EH (cell line): Measurements from ENCODE around the gene RAB7B.

ENCODE experiments used
- DNase-seq: peaks from one replicate; pipeline ENCODE4 v3.0.0-alpha.2; 2015; ENCODE audit warnings: low read depth

Gene RAB7B

DNA sequence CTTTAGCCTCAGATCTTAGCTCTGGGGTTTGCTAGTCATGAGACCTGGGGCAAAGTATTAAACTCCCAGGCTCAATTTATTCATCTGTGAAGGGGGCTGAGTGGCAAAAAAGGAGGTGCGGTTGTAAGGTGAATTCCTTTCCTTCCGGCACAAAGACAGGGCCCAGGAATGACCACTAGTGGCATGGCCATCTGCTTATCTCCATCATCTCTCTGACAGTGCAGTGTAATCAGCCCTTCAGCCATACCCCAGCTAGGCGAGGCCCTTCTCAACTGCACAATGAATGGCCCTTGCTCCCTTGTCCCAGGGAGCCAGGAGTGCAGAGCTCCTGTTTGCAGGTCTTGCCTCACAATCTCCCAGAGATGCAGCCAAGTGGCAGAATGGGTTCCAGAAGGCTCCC lies 54.3 kb downstream of the RAB7B start:
- no peak for DNase-seq

DNA sequence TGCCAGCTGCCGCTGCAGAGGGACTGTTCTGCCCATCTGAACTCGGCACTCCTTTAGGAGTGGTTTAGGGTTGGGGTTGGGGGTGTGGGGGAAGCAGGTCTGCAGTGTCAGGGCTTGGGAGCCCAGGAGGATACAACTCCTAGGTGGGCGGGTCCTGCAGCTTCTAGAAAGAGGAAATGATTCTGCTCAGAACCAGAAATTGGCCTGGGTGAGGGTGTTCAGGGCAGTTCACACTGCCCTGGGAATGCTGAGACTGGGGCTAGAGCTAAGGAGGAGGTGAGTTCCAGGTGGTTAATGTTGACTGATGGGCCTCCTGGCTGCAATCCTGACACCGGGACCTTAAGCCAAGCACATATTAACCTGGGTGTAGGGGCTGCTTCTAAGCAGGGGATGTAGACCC lies 55.2 kb downstream of the RAB7B start:
- DNase-seq = no peak

DNA sequence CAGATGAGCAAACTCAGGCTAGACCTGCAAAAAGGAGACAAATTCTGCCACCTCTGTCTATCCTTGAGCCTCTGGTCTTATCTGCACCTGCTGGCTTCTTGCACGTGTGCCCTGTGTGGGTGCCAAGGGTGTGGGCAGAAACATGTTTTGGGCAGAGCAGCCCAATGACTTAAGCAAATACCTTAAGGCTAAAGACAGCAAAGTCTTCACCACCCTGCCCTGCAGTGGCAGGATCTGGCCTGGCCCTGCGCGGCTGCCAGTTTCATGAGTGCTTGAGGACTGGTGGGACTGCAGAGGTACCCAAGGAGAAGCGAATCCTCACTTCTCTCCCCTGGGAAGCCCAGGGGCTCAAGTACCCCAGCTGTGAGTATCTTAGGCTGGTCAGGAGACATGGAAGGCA lies 56.2 kb downstream of the RAB7B start:
- no peak for DNase-seq

DNA sequence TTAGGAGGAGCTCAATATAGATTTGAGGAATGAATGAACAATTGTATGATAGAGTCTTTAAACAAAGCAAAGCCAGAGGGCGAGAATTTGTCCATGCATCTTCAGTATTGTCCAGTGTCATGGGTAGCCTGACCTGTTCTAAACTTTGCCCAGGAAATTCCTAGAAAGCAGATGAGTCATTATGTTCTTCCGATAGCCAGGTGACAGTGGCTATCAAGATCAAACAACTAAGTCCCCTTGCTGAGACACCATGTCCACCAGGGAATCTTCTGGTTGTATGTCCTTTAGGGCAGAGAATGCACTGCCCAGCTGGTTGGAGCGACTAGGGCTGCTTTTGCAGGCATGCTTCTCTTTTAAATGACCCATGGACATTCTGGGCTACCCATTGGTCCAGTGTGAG lies 58.1 kb downstream of the RAB7B start:
- no peak for DNase-seq

DNA sequence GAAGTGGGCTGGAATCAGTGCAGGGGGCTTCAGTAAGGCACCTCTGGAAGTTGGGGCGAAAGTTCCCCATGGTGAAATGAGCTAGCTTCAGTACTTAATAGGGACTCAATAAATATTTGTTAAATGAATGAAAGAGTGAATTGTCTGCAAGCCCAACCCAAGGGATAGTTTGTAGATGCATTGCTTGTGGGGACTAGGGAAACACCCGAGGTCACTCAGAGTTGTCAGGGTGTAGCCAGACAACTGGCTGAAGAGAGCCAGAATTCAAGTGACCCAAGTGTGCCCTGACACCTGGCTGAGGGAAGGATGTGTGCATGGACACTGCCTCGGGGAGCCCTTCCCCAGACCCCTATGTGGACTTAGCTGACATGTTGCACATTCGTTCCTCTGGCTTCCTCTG lies 58.7 kb downstream of the RAB7B start:
- DNase-seq = no peak

DNA sequence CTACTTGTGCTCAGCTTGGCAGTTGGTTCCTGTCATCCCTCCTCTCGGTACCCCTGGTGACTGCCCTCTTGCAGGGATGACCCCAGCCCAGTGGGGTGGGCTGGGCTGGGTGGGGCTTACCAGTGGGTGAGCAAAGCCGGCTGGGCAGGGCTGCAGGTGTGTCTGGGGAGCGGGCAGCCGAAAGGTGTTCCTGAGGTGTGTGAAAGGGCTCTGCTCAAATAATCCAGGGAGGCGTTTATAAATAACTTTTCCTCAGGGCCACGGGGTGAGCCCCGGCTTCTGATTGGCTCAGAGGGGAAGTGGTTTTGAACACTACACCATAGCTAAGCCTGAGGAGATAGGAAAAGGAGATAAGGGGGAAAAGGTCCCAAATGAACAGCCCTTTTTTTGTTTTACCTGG lies 60.0 kb downstream of the RAB7B start, which contains the start of gene SLC26A9:
Gene SLC26A9, minus strand, starts transcription at position 212 of the 400 bp plus-strand sequence. CDS start 7,636 bp downstream, outside the sequence.
- DNase-seq = no peak

DNA sequence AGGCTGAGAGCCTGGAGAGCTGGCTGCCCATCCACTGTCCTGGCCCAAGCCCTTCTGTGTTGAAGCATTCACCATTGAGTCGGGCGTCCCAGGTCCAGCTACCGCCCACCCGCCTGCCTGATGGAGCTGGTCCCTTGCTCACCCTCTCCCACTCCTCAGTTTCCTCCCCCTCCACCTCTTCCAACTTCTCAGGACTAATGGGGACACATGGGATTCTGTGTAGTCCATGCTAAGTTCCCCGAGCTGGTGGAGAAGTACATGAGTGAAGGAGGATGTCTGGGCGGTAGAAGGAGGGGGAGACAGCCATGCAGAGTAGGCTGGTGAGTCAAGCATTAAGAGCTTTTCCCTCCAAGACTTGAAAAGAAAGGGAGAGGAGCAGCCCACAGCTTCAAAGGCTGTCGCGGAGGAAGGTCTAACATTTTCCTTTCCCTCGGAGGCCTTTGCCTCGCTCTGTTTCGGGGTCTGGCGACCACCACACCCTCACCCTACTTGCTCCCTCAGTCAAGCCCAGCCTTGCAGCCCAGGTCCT lies 60.5 kb downstream of the RAB7B start:
- DNase-seq = peak; percentile 36

DNA sequence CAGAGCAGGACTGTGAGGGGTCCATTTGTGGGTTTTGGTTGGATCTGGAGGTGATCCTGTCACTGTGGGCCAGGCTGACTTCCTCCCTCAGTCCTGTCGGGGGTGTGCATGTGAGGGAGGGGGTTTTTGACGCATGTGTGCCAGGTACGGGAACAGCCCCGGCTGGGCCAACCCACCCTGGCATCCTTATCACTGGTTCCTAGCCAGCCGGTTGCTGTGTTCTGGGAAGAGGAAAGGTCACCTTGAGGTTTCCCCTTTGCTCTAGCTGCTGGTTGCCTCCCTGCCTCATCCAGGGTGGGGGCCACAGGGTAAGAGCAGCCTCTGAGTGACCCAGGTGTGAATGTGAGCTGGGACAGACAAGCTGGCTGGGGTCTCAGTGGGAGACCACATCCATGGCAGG lies 62.5 kb downstream of the RAB7B start:
- DNase-seq = no peak

DNA sequence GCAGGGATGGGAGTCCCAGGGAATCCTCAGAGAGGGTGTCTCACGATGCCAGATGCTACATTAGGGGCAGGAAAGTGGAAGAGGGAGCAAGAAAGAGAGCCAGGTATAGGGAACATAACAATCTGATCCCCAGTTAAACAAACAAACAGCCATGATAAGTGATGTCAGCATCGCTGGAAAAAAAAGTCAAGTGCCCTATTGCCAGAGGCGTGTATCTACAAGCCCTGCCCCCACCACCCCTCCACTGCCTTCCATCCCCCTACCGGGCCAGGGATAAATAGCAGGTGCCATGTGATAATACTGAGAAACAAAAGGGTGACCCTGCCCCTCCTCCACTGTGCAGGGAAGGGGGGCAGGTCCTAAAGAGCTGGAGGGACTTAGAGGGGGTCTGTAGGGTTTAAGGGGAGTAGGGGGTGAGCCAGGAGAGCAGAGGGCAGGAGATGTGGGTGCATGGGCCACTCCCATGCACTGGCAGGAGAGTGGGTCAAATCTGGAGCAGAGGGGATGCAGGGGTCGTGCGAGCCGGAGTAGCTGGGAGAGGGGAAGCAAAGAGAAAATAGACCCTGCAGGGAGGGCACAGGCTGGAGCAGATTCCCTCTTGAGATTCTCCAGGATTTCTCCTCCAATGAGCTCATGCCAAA lies 63.4 kb downstream of the RAB7B start:
- DNase-seq = no peak

DNA sequence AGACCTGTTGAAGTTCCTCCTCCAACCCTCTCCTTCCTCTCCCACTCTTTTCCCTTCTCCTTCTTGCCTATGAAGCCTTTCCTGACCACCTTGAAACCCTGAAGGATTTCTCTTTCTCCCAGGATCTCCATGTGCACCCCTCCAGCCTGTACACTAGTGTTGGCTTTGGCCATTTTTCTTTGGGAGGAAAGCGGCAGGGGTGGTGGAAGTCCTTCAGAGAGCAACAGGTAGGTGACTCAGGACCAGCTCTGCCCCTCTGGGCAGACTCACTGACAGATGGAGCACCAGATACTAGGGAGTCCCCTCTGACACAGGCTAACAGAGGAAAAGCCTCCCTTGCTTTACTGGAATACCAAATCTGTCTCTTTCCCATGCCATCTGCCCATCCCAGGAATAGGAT lies 64.5 kb downstream of the RAB7B start:
- no peak for DNase-seq

DNA sequence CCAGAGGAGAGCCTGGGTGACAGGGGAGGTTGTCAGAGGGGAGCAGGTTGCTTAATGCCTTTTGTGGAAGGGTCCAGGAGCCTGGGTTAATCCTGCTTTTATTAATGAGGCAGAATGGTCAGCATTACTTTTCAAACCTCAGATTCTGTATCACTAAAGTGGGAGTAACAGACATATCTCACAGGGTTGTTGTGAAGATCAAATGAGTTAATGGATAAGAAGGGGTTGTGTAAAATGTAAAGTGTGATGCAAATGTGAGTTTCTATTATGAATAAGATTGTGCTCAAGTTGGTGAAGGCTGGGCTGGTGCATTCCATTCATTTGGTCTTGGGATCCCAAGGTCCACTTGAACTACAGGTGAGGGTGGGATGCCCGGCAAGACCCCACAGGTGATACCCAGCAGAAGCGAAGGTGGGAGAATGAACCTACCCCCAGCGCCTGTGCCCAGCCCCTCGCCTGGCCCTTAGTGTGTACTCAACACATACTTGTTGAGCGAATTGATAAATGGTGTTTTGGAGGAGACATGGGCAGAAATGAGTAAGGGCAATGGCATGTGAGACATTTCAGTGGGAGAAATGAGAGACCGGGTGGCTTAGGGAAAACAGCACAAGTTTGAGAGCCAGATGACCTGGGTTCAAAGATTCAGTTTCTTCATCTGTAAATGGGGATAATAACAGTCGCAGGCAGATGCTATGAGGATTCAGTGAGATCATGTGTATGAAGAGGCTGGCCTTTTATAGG lies 66.2 kb downstream of the RAB7B start:
- DNase-seq = peak; percentile 84

DNA sequence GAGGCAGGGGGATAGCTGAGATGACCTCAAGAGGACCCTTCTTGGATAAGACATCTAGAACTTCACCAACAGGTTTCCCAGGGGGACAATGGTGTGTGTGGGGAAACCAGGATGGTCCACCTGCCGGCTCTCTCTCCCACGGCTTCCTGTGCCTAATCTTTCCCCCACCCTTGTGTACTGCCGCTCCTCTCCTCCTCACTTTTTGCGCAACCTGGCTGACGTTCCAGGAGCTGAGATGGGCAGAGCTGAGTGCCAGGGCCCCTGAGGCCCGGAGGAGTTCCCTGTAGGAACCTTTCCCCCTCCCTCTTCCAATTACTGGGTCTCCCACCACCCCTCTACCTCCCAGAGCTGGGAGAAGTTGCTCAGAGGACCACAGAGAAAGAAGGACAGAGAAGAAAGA lies 66.9 kb downstream of the RAB7B start:
- DNase-seq = no peak

DNA sequence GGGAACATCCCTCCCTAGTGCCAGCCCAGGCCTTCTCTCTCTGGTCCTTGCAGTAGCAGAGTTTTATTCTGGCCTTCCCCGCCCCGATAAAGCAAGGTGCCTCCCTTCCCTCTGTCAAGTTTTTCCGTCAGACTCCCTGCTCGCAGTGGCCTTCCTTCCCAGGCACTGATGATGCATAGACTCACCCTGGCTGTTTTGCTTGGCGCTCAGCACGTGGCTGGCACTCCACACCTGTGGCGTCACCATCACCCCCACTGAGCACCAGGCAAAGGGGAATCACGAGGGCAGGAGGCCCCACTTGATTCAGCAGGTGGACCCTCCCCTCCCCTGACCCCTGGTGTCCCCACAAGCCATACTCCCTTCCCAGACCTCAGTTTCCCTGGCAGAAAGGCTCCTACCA lies 67.3 kb downstream of the RAB7B start:
- DNase-seq = no peak

DNA sequence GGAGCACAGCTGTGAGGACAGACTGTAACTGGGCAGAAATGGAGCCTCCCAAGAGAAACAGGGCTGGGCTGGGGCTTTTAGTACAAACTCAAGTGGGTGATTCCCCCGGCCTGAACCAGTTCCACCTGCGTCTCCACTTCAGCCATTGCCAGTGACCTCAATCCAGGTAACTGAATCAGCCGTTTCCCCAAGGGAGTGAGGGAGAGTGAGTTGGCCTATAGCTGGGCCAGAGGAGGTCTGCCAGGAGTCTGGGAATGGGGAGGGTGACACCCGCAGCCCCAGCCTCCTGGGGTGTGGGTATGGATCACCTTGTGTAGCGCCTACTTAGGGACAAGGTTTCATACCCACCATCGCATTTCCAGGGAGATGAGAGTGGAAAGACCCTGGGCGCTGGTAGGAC lies 68.4 kb downstream of the RAB7B start:
- DNase-seq = no peak

DNA sequence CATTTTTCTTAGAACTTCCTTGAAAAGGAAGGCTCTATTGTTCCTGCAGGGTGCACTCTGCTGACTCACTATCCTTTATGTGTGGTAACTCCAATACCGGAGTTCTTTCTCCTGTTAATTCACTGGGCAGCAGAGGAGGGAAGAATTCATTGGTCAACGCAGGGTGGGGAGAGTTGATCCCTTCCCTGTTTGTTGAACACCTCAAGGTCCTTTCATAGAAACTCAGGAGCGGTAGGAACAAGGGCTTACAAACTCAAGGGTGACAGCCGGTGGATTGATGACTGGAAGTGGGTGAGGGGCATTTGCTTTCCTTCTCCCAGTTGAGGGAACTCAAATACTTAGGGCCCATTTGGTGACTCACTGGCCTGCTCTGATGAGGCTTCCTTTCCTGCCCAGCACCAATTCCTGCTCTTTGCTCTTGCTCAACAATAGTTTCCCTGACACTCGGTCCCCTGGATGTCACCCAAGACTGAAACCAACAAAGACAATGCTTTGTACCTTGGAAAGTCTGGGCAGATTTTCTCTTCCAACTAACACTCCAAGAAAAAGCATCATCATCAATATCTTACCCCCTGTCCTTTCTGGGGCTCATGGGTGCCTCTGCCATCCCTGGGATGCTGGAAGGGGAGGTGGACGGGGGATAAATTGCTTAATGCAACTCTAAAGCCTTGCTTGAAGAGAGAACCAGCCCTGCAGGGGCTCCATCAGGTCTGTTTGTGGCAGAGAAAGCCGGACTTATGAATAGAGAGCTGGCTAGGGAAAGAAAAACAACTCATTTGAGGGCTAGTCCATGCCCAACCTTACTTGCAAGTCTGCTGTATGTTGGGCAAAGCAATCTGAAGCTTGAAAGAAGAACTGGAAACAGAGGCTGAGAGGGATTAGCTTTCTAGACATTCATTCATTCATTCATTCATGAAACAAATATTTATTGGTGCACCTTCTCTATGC lies 69.2 kb downstream of the RAB7B start:
- DNase-seq = peak; percentile 85

DNA sequence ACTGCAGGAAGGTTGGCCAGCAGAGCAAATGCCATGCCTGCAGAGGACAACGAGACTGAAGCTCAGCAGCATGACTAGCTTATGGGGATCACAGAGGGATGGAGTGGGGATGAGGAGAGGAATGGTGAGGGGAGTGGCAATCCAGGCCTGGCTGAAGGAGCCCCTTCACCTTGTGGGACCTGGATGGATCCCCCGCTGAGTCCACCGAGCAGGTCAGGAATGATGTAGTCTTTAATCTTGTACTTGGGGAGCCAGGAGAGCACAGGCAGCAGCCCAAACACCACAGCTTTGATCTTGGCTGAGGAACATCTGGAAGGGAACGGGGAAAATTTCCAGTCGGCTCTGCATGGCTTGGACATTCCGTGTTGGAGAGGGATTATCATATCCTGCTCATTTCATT lies 70.4 kb downstream of the RAB7B start:
- no peak for DNase-seq

DNA sequence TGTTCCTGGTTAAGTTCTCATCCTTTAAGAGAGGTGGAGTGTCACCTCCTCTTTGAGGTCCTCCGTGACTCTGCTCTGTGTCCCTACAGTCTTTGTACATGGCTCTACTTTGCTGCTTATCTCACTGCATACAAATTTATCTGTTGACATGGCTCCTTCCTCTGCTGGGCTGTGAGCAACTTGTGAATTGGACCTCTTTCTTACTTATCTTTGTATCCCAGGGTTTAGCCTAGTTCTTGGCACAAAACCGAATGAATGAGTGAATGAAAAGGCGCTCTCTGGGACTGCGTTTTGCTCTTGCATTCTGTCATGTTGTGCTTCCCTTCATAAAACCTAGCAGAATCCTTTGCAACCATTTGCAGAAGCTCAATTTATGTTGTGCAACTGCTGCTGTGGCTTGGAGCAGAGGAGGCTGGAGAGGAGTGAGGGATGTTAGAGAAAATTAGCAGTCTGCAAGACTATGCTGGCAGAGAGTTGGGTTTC lies 72.4 kb downstream of the RAB7B start:
- no peak for DNase-seq

DNA sequence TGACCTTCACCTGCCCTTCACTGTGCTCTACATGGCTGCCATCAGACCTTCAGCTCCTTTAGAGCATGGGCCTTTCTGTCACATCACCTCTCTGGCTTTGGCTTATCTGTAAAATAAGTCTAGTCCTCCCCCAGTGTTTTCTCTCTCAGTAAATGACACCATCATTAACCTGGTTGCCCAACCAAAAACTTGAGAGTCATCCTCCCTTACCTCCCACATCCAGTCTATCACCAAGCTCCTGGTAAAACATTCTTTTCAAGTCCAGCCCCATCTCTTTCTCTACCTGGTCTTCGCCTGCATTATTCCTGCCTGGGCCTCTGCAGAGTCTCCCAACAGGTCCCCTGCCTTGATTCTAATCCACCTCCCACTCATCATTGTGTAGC lies 73.0 kb downstream of the RAB7B start:
- no peak for DNase-seq

DNA sequence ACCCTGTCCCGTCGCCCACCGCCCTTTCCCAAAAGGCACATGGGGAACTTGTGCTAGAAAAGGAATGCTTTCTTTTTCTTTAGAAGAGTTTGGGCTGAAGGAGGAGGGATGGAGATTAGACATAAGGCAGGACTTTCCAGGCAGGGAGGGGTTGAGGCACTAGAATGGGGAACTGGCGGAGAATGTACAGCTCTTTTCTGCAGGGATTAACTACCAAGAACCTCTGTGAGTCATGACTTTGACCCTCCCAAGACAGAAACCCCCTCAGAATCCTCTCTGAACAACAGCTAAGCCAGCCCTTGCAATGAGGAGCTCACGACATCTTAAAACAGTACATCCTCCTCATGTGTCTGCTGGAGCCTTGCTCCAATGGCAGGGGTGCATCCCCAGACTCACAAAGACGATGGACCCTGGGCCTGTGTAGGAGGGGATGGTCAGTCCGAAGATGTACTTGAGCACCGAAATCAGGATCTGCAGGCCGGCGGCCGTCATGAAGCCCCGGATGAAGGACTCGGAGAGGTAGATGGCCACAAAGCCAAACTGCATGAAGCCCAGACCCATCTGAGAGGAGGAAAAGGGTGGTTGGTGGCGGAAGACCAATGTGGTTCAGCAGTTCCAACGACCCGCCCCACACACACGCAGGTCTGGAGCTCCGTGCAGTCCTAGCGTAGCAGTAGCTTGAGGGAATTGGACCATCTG lies 73.5 kb downstream of the RAB7B start:
- DNase-seq = no peak

DNA sequence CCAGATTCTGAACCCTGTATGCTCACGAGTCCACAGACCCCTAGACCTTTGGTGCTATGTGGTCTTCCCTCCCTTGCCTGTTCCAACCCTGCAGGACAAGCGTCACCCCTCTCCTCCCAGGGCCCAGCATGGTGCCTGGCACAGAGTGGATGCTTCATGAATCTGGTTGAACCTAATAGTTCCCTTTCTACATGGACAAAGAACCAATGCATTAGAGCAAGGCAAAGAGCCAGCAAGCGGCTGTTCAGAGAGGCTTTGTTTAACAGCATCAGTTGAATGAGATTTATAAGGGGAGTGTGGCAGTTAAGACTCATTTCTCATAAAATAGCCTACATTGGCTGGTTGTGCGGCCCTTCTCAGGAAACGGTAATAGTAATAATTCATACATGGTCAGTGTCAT lies 74.9 kb downstream of the RAB7B start:
- no peak for DNase-seq

DNA sequence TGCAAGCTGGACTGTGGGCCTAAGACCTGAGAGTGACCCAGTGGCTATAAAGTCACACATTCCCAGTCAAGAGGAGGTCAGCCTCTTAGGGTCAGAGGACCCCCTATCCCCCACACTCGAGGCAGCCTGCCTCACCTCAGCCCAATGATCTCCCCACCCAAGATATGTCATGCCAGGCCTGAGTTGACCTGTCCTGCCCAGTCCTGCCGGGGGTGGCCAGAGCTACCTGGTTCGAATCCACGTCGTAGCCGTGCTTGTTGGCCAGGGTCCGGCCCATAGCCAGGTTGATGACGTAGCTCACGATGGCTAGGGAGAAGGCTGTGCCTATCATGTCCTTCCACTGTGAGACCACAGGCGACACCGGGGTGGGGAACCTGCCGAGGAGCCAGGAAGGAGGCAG lies 75.5 kb downstream of the RAB7B start:
- no peak for DNase-seq

DNA sequence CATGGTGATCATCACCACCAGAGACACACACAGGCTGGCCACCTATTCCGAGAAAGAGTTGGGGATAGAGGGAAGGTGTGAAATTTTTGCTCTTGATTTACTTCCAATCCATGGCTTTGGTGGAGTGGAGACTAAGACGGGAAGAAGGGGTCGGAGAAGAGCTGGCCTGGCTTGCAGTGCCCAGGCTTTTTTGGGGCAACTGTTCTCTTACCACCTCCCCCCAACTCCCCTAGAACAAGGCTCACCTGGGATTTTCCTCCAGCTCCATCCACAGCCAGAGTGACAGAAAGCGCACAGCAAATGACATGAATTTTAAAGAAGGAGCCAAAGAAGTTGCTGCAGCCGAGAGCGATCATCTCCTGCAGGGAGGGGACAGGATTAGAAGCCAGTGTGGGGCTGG lies 75.9 kb downstream of the RAB7B start:
- no peak for DNase-seq
